GM23338 (cell line): ENCODE results near the gene CPNE7. TPM values are rescaled to one million over a fixed set of nuclear protein-coding genes. Genes with fewer than 3 reads are reported as not detected.

Experiments used
- ATAC-seq: fragments of 200-7000 bp; cut with Tn5 transposase; 3 replicates; pipeline ENCODE4 v1.9.1; 2020
- DNase-seq: peaks from one replicate; pipeline ENCODE4 v3.0.0-alpha.2; 2015; ENCODE audit warnings: low spot score
- H2AFZ ChIP-seq: fragments of 200-600 bp; sonication (generic); 2 replicates; pipeline ENCODE4 v1.8.0; 2016; ENCODE audit warnings: antibody characterized with exemption, mild to moderate bottlenecking, moderate library complexity
- H3F3A ChIP-seq: fragments of 200-600 bp; sonication (generic); replicated peaks from 2 replicates; pipeline ENCODE4 v1.8.0; 2017; ENCODE audit warnings: antibody characterized with exemption, mixed run types, low read depth
- H3K27ac ChIP-seq: fragments of 200-600 bp; sonication (generic); 2 replicates; pipeline ENCODE4 v1.6.1; 2016; ENCODE audit warnings: low read depth
- H3K27me3 ChIP-seq: fragments of 200-600 bp; sonication (generic); 2 replicates; pipeline ENCODE4 v1.8.0; 2016; ENCODE audit warnings: mild to moderate bottlenecking, mixed run types, moderate library complexity; ENCODE audit not compliant: insufficient read depth
- H3K36me3 ChIP-seq: fragments of 200-600 bp; sonication (generic); 2 replicates; pipeline ENCODE4 v1.8.0; 2016; ENCODE audit warnings: mild to moderate bottlenecking; ENCODE audit not compliant: insufficient read depth
- H3K4me1 ChIP-seq: fragments of 200-600 bp; sonication (generic); 2 replicates; pipeline ENCODE4 v1.8.0; 2016; ENCODE audit warnings: mild to moderate bottlenecking, moderate library complexity; ENCODE audit not compliant: insufficient read depth
- H3K4me2 ChIP-seq: fragments of 200-600 bp; sonication (generic); 2 replicates; pipeline ENCODE4 v1.7.1; 2017; ENCODE audit warnings: mixed run types
- H3K4me3 ChIP-seq: fragments of 200-600 bp; sonication (generic); 2 replicates; pipeline ENCODE4 v1.6.1; 2016; ENCODE audit warnings: mixed run types
- H3K79me2 ChIP-seq: fragments of 200-600 bp; sonication (generic); replicated peaks from 2 replicates; pipeline ENCODE4 v1.8.0; 2017; ENCODE audit warnings: mild to moderate bottlenecking; ENCODE audit not compliant: insufficient read depth
- H3K9me2 ChIP-seq: fragments of 200-600 bp; sonication (generic); 2 replicates; pipeline ENCODE4 v1.8.0; 2017; ENCODE audit not compliant: insufficient read depth
- H4K20me1 ChIP-seq: fragments of 200-600 bp; sonication (generic); replicated peaks from 2 replicates; pipeline ENCODE4 v1.8.0; 2017; ENCODE audit warnings: mild to moderate bottlenecking; ENCODE audit not compliant: insufficient read depth
- H3K27ac Mint-ChIP-seq: 2 replicates; pipeline ENCODE4 v1.8.0; 2020; ENCODE audit warnings: inconsistent platforms, mild to moderate bottlenecking, moderate library complexity, mixed read lengths
- H3K27me3 Mint-ChIP-seq: 3 replicates; pipeline ENCODE4 v1.8.0; 2022; ENCODE audit warnings: low read depth, mild to moderate bottlenecking, moderate library complexity, mixed read lengths, inconsistent platforms; ENCODE audit not compliant: insufficient read depth, poor library complexity
- H3K36me3 Mint-ChIP-seq: 3 replicates; pipeline ENCODE4 v1.8.0; 2021; ENCODE audit warnings: low read depth, mild to moderate bottlenecking, inconsistent platforms, moderate library complexity, mixed read lengths
- H3K4me1 Mint-ChIP-seq: 3 replicates; pipeline ENCODE4 v1.8.0; 2020; ENCODE audit warnings: mild to moderate bottlenecking, inconsistent platforms, mixed read lengths
- H3K4me3 Mint-ChIP-seq: 3 replicates; pipeline ENCODE4 v1.8.0; 2021; ENCODE audit warnings: moderate library complexity, mild to moderate bottlenecking, inconsistent platforms, mixed read lengths
- H3K9me3 Mint-ChIP-seq: 3 replicates; pipeline ENCODE4 v1.8.0; 2020; ENCODE audit warnings: moderate library complexity, mild to moderate bottlenecking, inconsistent platforms, mixed read lengths
- ETS1 ChIP-seq: IDR thresholded peaks from 2 replicates; pipeline ENCODE4 v1.6.1; 2016; ENCODE audit warnings: antibody characterized with exemption
- EZH2 ChIP-seq: fragments of 200-600 bp; sonication (generic); IDR thresholded peaks from one replicate; pipeline ENCODE4 v1.8.0; 2017; ENCODE audit warnings: antibody characterized with exemption, mild to moderate bottlenecking, low read depth; ENCODE audit not compliant: unreplicated experiment
- EZH2phosphoT487 ChIP-seq: fragments of 200-600 bp; sonication (generic); IDR thresholded peaks from one replicate; pipeline ENCODE4 v1.8.1; 2018; ENCODE audit warnings: antibody characterized with exemption; ENCODE audit not compliant: unreplicated experiment
- JUNB ChIP-seq: IDR thresholded peaks from one replicate; pipeline ENCODE4 v1.6.1; 2016; ENCODE audit warnings: antibody characterized with exemption; ENCODE audit not compliant: unreplicated experiment
- NANOG ChIP-seq: IDR thresholded peaks from 2 replicates; pipeline ENCODE4 v1.6.1; 2016; ENCODE audit warnings: antibody characterized with exemption, borderline replicate concordance
- POLR2AphosphoS5 ChIP-seq: IDR thresholded peaks from 2 replicates; pipeline ENCODE4 v1.6.1; 2016; ENCODE audit warnings: antibody characterized with exemption, low read depth
- STAT1 ChIP-seq: IDR thresholded peaks from one replicate; pipeline ENCODE4 v1.6.1; 2016; ENCODE audit warnings: antibody characterized with exemption; ENCODE audit not compliant: unreplicated experiment
- ZNF331 ChIP-seq: fragments of 250-450 bp; sonication (Bioruptor Pico); IDR thresholded peaks from 2 replicates; pipeline ENCODE4 v1.5.0; 2020; ENCODE audit warnings: low read depth, mild to moderate bottlenecking, moderate library complexity
- polyA plus RNA-seq: library from polyadenylated mRNA; unstranded; fragments of >200 nt; fragmentation: Nextera tagmentation; extraction: Ambion mirVana; gene quantifications from 2 replicates; pipeline ENCODE4 v1.2.1, GENCODE V29; 2016
- total RNA-seq: library from RNA; depleted of rRNA; stranded (reverse); fragments of >200 nt; shearing (Covaris generic); gene quantifications from 2 replicates; pipeline ENCODE4 v1.2.3, GENCODE V29; 2014
- TF ChIP-seq, protein P1 (sequence below): IDR thresholded peaks from one replicate; pipeline ENCODE4 v1.6.1; 2018; ENCODE audit warnings: antibody characterized with exemption; ENCODE audit not compliant: unreplicated experiment
- TF ChIP-seq, protein P2 (sequence below), 2 experiments: fragments of 200-600 bp in 1 of 2; sonication (generic) in 1 of 2; conservative IDR thresholded peaks; 2 replicates each; pipeline versions ENCODE4 v1.5.1 to v1.6.1; 2016 to 2017; ENCODE audit warnings: antibody characterized with exemption in 2 of 2, low read depth in 2 of 2, mild to moderate bottlenecking in 2 of 2, moderate library complexity in 1 of 2

Gene CPNE7
- total and polyA plus RNA-seq, 2 experiments from 2014 or later: 11.2 to 15.7 TPM

DNA sequence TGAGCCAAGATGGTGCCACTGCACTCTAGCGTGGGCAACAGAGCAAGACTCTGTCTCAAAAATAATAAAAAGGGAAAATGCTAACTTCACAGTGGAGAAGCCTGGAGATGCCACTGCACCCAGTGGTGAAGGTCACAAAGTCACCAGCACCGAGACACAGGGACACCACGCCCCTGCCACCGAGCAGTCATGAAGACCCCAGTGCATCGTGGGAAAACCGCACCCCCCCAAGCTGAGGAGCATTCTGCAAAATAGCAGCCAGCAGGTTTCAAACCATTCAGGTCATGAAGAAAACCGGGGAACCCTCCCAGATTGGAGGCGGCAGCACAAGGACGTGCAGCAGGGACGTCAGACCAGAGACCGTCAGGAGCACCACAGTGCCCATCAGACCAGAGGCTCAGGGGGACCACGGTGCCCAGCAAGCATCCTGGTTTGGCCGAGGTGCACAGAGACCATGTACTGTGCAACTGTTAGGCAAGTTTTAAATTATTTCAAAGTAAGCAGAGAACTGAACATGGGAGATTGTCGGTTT is 68.3 kb downstream of the CPNE7 start (continued):
- TF ChIP-seq, protein P1, sequence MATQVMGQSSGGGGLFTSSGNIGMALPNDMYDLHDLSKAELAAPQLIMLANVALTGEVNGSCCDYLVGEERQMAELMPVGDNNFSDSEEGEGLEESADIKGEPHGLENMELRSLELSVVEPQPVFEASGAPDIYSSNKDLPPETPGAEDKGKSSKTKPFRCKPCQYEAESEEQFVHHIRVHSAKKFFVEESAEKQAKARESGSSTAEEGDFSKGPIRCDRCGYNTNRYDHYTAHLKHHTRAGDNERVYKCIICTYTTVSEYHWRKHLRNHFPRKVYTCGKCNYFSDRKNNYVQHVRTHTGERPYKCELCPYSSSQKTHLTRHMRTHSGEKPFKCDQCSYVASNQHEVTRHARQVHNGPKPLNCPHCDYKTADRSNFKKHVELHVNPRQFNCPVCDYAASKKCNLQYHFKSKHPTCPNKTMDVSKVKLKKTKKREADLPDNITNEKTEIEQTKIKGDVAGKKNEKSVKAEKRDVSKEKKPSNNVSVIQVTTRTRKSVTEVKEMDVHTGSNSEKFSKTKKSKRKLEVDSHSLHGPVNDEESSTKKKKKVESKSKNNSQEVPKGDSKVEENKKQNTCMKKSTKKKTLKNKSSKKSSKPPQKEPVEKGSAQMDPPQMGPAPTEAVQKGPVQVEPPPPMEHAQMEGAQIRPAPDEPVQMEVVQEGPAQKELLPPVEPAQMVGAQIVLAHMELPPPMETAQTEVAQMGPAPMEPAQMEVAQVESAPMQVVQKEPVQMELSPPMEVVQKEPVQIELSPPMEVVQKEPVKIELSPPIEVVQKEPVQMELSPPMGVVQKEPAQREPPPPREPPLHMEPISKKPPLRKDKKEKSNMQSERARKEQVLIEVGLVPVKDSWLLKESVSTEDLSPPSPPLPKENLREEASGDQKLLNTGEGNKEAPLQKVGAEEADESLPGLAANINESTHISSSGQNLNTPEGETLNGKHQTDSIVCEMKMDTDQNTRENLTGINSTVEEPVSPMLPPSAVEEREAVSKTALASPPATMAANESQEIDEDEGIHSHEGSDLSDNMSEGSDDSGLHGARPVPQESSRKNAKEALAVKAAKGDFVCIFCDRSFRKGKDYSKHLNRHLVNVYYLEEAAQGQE: no peak
- TF ChIP-seq NANOG (no peak), JUNB (no peak)
- TF ChIP-seq, protein P2, sequence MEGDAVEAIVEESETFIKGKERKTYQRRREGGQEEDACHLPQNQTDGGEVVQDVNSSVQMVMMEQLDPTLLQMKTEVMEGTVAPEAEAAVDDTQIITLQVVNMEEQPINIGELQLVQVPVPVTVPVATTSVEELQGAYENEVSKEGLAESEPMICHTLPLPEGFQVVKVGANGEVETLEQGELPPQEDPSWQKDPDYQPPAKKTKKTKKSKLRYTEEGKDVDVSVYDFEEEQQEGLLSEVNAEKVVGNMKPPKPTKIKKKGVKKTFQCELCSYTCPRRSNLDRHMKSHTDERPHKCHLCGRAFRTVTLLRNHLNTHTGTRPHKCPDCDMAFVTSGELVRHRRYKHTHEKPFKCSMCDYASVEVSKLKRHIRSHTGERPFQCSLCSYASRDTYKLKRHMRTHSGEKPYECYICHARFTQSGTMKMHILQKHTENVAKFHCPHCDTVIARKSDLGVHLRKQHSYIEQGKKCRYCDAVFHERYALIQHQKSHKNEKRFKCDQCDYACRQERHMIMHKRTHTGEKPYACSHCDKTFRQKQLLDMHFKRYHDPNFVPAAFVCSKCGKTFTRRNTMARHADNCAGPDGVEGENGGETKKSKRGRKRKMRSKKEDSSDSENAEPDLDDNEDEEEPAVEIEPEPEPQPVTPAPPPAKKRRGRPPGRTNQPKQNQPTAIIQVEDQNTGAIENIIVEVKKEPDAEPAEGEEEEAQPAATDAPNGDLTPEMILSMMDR (conservative IDR thresholded peaks at IDR 0.05; ENCODE audit: low read depth in 2 of 2): no peak

DNA sequence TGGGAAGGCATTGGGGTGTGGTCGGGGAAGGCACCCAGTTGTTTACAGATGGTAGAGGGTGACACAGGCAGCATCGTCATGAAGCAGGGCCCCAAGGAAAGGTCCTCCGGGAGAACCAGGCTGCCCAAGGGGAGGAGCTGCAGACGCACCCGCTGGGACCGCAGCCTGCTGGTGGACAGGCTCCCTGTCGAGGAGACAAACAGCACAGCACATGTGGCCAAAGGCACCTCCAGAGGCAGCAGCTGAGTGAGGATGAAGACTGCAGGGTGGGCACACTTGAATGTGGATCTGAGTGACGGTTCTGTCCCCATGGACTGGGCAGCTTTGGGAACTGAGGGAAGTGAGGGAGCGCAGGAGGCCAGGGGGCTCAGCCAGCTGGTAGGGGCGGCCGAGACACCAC is 69.6 kb downstream of the CPNE7 start:
- Mint-ChIP-seq H3K27ac (no peak overlapping the region), H3K4me1 (peaks cover 6% of the 10 kb centered on the region; the same call in 2 of the 3 replicates), H3K27me3 (peaks cover 10% of the 10 kb centered on the region), H3K36me3 (peaks cover 26% of the 10 kb centered on the region), H3K9me3 (no peaks in the 10 kb centered on the region; the same call in 2 of the 3 replicates), H3K4me3 (no peak overlapping the region)
- Histone ChIP-seq H3K36me3 (no peaks in the 10 kb centered on the region), H3K79me2 (no peaks in the 10 kb centered on the region), H3F3A (peaks cover 4% of the 10 kb centered on the region; the same call in 1 of the 2 replicates), H3K27ac (no peak overlapping the region), H3K4me2 (no peak overlapping the region), H3K4me1 (no peaks in the 10 kb centered on the region), H3K27me3 (no peaks in the 10 kb centered on the region), H2AFZ (no peak overlapping the region), H3K9me2 (no peaks in the 10 kb centered on the region), H4K20me1 (0 out of 2 replicates have a peak, but pooled peaks cover 3% of the 10 kb centered on the region), H3K4me3 (no peak overlapping the region)
- DNase-seq (no peak), ATAC-seq (no peak)
- no peak for TF ChIP-seq EZH2
- TF ChIP-seq ETS1: no peak
- TF ChIP-seq, protein P2 (conservative IDR thresholded peaks at IDR 0.05; ENCODE audit: low read depth in 2 of 2): no peak
- TF ChIP-seq, protein P1: no peak
- TF ChIP-seq JUNB: no peak
- no peak for TF ChIP-seq EZH2phosphoT487
- TF ChIP-seq POLR2AphosphoS5: no peak
- TF ChIP-seq ZNF331 (CRISPR knock-in tag): no peak
- no peak for TF ChIP-seq STAT1
